CD4-positive, alpha-beta T cell (primary cell): ENCODE measurements around the gene TVP23A. TPM values are rescaled to one million over a fixed set of nuclear protein-coding genes. Genes with fewer than 3 reads are reported as not detected.
"Not testable (repeated sequence)": the region's sequence is repeated elsewhere in the genome, so short reads cannot be mapped to it uniquely, and the experiment has no call there.

Source experiments
- ATAC-seq: fragments of 200-7000 bp; cut with Tn5 transposase; one replicate; pipeline ENCODE4 v1.10.0; 2022; ENCODE audit warnings: mild to moderate bottlenecking; ENCODE audit not compliant: poor library complexity
- CTCF ChIA-PET: fragments of 350-600 bp; sonication (Branson Sonifier 250); formaldehyde crosslinking; loops from one replicate; lab custom pipeline; 2021; ENCODE audit warnings: antibody characterized with exemption, inconsistent platforms; lab: Charles Lee
- POLR2A ChIA-PET: fragments of 350-600 bp; sonication (Branson Sonifier 250); formaldehyde crosslinking; loops from one replicate; lab custom pipeline; 2021; ENCODE audit warnings: antibody characterized with exemption, inconsistent platforms; lab: Charles Lee
- DNase-seq, 14 experiments: peaks; one replicate each; pipeline ENCODE4 v3.0.0-alpha.2; 2013 to 2020; ENCODE audit warnings: mixed read lengths in 2 of 14
- H3K27ac ChIP-seq, 2 donors: one replicate each; pipeline versions ENCODE4 v1.5.1 to v1.7.0; 2013; ENCODE audit warnings: low read length in 2 of 2, low read depth in 1 of 2, mild to moderate bottlenecking in 1 of 2
- H3K27me3 ChIP-seq, 2 experiments: 1 replicate in 1 of 2; 2 replicates in 1 of 2; pipeline versions ENCODE4 v1.6.1 to v1.7.0; 2013; ENCODE audit warnings: low read length in 2 of 2, control low read depth in 1 of 2, mild to moderate bottlenecking in 1 of 2, moderate library complexity in 1 of 2; ENCODE audit not compliant: insufficient read depth in 2 of 2, control insufficient read depth in 1 of 2
- H3K36me3 ChIP-seq: one replicate; pipeline ENCODE4 v1.6.1; 2013; ENCODE audit warnings: low read length, control low read depth; ENCODE audit not compliant: insufficient read depth
- H3K4me1 ChIP-seq: one replicate; pipeline ENCODE4 v1.6.1; 2013; ENCODE audit warnings: low read length, control low read depth; ENCODE audit not compliant: insufficient read depth
- H3K4me3 ChIP-seq: one replicate; pipeline ENCODE4 v1.5.1; 2013; ENCODE audit warnings: mild to moderate bottlenecking, low read length, moderate library complexity
- H3K9me3 ChIP-seq, 2 experiments: 1 replicate in 1 of 2; 2 replicates in 1 of 2; pipeline versions ENCODE4 v1.6.1 to v1.7.0; 2013; ENCODE audit warnings: low read length in 2 of 2, mild to moderate bottlenecking in 2 of 2, control low read depth in 1 of 2, moderate library complexity in 1 of 2; ENCODE audit not compliant: control insufficient read depth in 1 of 2, insufficient read depth in 1 of 2
- H3K27ac Mint-ChIP-seq: one replicate; pipeline ENCODE4 v1.8.0; 2020; ENCODE audit warnings: mixed read lengths
- H3K27me3 Mint-ChIP-seq: one replicate; pipeline ENCODE4 v1.8.0; 2021; ENCODE audit warnings: mixed read lengths
- H3K36me3 Mint-ChIP-seq: one replicate; pipeline ENCODE4 v1.8.0; 2021; ENCODE audit warnings: low read depth, mixed read lengths
- H3K4me1 Mint-ChIP-seq: one replicate; pipeline ENCODE4 v1.8.0; 2021; ENCODE audit warnings: low read depth, mixed read lengths
- H3K4me3 Mint-ChIP-seq: one replicate; pipeline ENCODE4 v1.8.0; 2020; ENCODE audit warnings: mild to moderate bottlenecking, mixed read lengths
- H3K9me3 Mint-ChIP-seq: one replicate; pipeline ENCODE4 v1.8.0; 2020; ENCODE audit warnings: mixed read lengths
- CTCF ChIP-seq: fragments of 200-600 bp; IDR thresholded peaks from one replicate; pipeline ENCODE4 v1.8.0; 2022; ENCODE audit warnings: antibody characterized with exemption, mild to moderate bottlenecking
- intact Hi-C, 2 experiments: fragments of 100-400 bp; cut with DNase I in 1 of 2; cut with micrococcal nuclease in 1 of 2; formaldehyde crosslinking; loops; one replicate each; pipeline versions ENCODE4 v1.15.1 to v1.9.0; 2023 to 2025; cut with DNase I, micrococcal nuclease
- total RNA-seq, 174 experiments: library from RNA in 2 of 174; stranded (reverse) in 2 of 174; gene quantifications; one replicate each; pipeline ENCODE4 v1.2.3 and lab custom pipeline; 2021 to 2026

TVP23A gene
- total RNA-seq, 2 experiments from 2014 or later, result not detected

GRCh38 chr16:10799736-10800135 lies 18.9 kb downstream of the TVP23A start:
- ATAC-seq (no peak), DNase-seq (no peak)
- H3K4me1 Mint-ChIP-seq, result no peaks in the 10 kb centered on the region
- no peaks in the 10 kb centered on the region for H3K9me3 Mint-ChIP-seq
- Histone ChIP-seq H3K27me3 (no peaks in the 10 kb centered on the region), H3K4me3 (no peak overlapping the region), H3K27ac (no peak overlapping the region), H3K9me3 (peaks cover 0 to 4% of the 10 kb centered on the region in 2 experiments), H3K4me1 (no peaks in the 10 kb centered on the region), H3K36me3 (no peaks in the 10 kb centered on the region)
- H3K27me3 Mint-ChIP-seq, result no peaks in the 10 kb centered on the region
- no peaks in the 10 kb centered on the region for H3K36me3 Mint-ChIP-seq
- H3K4me3 Mint-ChIP-seq, result no peak overlapping the region
- intact Hi-C loops, result no loop called here
- ChIA-PET POLR2A (no interaction called here), CTCF (no interaction called here)
- no peak for TF ChIP-seq CTCF
- H3K27ac Mint-ChIP-seq, result no peak overlapping the region

DNA sequence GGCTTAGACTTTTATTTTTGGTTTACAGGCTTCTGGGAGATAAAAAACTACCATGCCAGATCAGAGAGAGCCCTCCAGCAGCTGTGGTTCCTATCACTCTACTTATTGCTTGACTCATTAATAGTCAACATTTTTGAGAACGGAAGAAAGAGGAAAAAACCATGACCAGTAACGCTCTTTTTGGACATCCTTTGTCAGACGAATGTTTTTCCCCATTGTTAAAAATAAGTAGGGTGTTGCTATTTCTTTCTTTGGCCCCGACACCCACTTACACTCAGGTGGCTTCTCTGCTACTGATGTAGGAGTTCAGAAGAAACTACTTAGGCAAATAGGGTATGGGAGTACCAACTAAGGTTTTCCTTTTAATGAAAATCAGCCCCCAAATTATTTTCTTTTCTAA lies 27.5 kb downstream of the TVP23A start:
- POLR2A ChIA-PET, result no interaction called here
- H3K4me1 ChIP-seq, result no peaks in the 10 kb centered on the region
- intact Hi-C loops, result no loop called here
- no peaks in the 10 kb centered on the region for H3K36me3 ChIP-seq
- no peaks in the 10 kb centered on the region for H3K9me3 Mint-ChIP-seq
- H3K27me3 Mint-ChIP-seq, result no peaks in the 10 kb centered on the region
- CTCF ChIA-PET, result no interaction called here
- no peaks in the 10 kb centered on the region for H3K36me3 Mint-ChIP-seq
- H3K27ac Mint-ChIP-seq, result no peak overlapping the region
- H3K4me3 Mint-ChIP-seq, result no peak overlapping the region
- no peak for DNase-seq
- H3K4me1 Mint-ChIP-seq, result no peaks in the 10 kb centered on the region
- ATAC-seq, result no peak
- no peaks in the 10 kb centered on the region for H3K9me3 ChIP-seq
- H3K4me3 ChIP-seq, result no peak overlapping the region
- no peak for TF ChIP-seq CTCF
- no peaks in the 10 kb centered on the region for H3K27me3 ChIP-seq
- no peak overlapping the region for H3K27ac ChIP-seq

DNA sequence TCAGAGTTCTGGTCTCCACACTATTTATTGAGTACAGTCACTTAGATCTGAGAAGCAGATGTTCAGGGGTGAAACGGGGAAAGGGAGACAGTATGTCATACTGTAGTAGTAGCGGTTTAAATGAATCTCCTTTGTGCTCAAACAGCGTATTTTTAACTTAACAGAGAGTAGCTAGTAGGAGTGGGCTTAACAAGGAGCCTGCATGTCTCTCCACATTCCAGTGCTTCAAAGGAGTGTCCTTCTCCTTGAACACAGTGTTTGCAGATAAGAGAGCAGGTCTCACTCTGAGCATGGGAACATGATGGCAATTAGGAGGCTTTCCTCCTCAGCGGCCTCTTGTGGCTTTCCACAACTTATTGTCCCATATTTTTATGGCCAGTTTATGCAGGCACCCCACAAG lies 30.0 kb downstream of the TVP23A start:
- H3K27me3 Mint-ChIP-seq, H3K9me3 ChIP-seq, H3K4me1 ChIP-seq, intact Hi-C loops, H3K27me3 ChIP-seq, CTCF ChIA-PET, H3K27ac Mint-ChIP-seq, POLR2A ChIA-PET, H3K36me3 ChIP-seq, H3K4me3 Mint-ChIP-seq, H3K27ac ChIP-seq, H3K4me1 Mint-ChIP-seq, H3K36me3 Mint-ChIP-seq, ATAC-seq, H3K9me3 Mint-ChIP-seq, DNase-seq, H3K4me3 ChIP-seq: not testable (repeated sequence)

- H3K9me3 Mint-ChIP-seq, result no peaks in the 10 kb centered on the region
- no peaks in the 10 kb centered on the region for H3K4me1 Mint-ChIP-seq
- H3K27ac ChIP-seq, result no peak overlapping the region
- POLR2A ChIA-PET, result no interaction called here
- no peaks in the 10 kb centered on the region for H3K36me3 Mint-ChIP-seq
- TF ChIP-seq CTCF, result no peak
- H3K9me3 ChIP-seq, result no peaks in the 10 kb centered on the region
- CTCF ChIA-PET, result no interaction called here
- DNase-seq, result no peak
- no peak for ATAC-seq
- no peaks in the 10 kb centered on the region for H3K4me1 ChIP-seq
- H3K36me3 ChIP-seq, result no peaks in the 10 kb centered on the region
- no peak overlapping the region for H3K4me3 Mint-ChIP-seq
- no peak overlapping the region for H3K27ac Mint-ChIP-seq
- intact Hi-C loops, result no loop called here
- no peak overlapping the region for H3K4me3 ChIP-seq
- peaks cover under 1% of the 10 kb centered on the region for H3K27me3 Mint-ChIP-seq
- H3K27me3 ChIP-seq, result no peaks in the 10 kb centered on the region
Observed at GRCh38 chr16:10787304-10787703, 31.3 kb downstream of the TVP23A start.
